ENCODE data around the gene FRMPD4. TPM values are rescaled to one million over a fixed set of nuclear protein-coding genes. Genes with fewer than 3 reads are reported as not detected.
A peak's percentile ranks its signal among the peaks of the same experiment; 100 is the strongest.

The FRMPD4 gene
- polyA plus RNA-seq, 2 of the 4 experiments (the other 2 are of a cell fraction), result 0.08 to 0.28 TPM

- H3K4me3 ChIP-seq, result no peak overlapping the region
- CTCF ChIA-PET, result no interaction called here
- no peaks in the 10 kb centered on the region for H3K9me3 ChIP-seq
- POLR2A ChIA-PET, result no interaction called here
- H3K4me1 ChIP-seq, result no peaks in the 10 kb centered on the region
- 57% methylated on average over 4 of the region's 4 CpGs for WGBS (ENCODE audit: missing lambda C conversion rate)
- FAIRE-seq (peak; percentile 23), ATAC-seq (no peak), DNase-seq (ENCODE audit: low read depth in 1 of 2, low spot score in 1 of 2) (no peak)
- H3K4me2 ChIP-seq, result no peak overlapping the region
- TF ChIP-seq RAD21 (conservative IDR thresholded peaks at IDR 0.05 in 1 of 2, IDR thresholded peaks at IDR 0.05 in 1 of 2), result 0 out of 5 replicates have a peak, but pooled peaks of 1 of the 2 experiments have one; percentile 5
- no peak for TF ChIP-seq CEBPB (IDR thresholded peaks at IDR 0.05)
- no peak for TF ChIP-seq CBX8 (IDR thresholded peaks at IDR 0.05)
- TF ChIP-seq REST (IDR thresholded peaks at IDR 0.05), result no peak
- no peak for TF ChIP-seq JUNB (IDR thresholded peaks at IDR 0.05)
- H3K27ac ChIP-seq, result no peak overlapping the region
Observed at GRCh38 chrX:12768491-12768890, 630.2 kb downstream of the FRMPD4 start.

- 28% methylated on average over 5 of the region's 5 CpGs for whole genome bisulfite sequencing (ENCODE audit: missing lambda C conversion rate)
- no peaks in the 10 kb centered on the region for H3K9me3 ChIP-seq
- peak; percentile 59 to 83; a peak in 5 of 6 replicates for ATAC-seq
- H3K4me3 ChIP-seq, result no peak overlapping the region
- H3K4me1 ChIP-seq, result no peaks in the 10 kb centered on the region
- ChIA-PET CTCF (interaction anchor here (0.5 to 3.5 kb wide), 14 partner anchors 8 to 1240 kb away, joined by 3 to 29 read pairs (median 4); no protein-coding TSS in a partner anchor), POLR2A (no interaction called here)
- TF ChIP-seq ZSCAN20 (CRISPR knock-in tag; IDR thresholded peaks at IDR 0.05) (no peak), RAD21 (conservative IDR thresholded peaks at IDR 0.05 in 1 of 2, IDR thresholded peaks at IDR 0.05 in 1 of 2) (peak; percentile 24 to 30; a peak in 1 of 5 replicates), SREBF2 (IDR thresholded peaks at IDR 0.05) (no peak), ZNF302 (CRISPR knock-in tag; IDR thresholded peaks at IDR 0.05) (no peak), SMC3 (IDR thresholded peaks at IDR 0.05) (peak; percentile 31; the same call in 2 of the 3 replicates), CTCF (IDR thresholded peaks at IDR 0.05) (peak; percentile 54)
- peak in 1 of 2 experiments; percentile 32 for DNase-seq (ENCODE audit: low read depth in 1 of 2, low spot score in 1 of 2)
- no peak overlapping the region for H3K4me2 ChIP-seq
- peak; percentile 97 for FAIRE-seq
- no peak overlapping the region for H3K27ac ChIP-seq
Observed at GRCh38 chrX:12770440-12770839, 632.2 kb downstream of the FRMPD4 start.

- no peaks in the 10 kb centered on the region for H3K4me1 ChIP-seq
- DNase-seq (ENCODE audit: low read depth in 1 of 2, low spot score in 1 of 2) (peak; percentile 27 to 73), ATAC-seq (peak; percentile 97 to 99), FAIRE-seq (no peak)
- POLR2A ChIA-PET, result no interaction called here
- 0 out of 3 replicates have a peak overlapping the region, but pooled peaks have one; percentile 2 for H3K4me3 ChIP-seq
- no peaks in the 10 kb centered on the region for H3K9me3 ChIP-seq
- H3K27ac ChIP-seq, result no peak overlapping the region
- CTCF ChIA-PET, result interaction anchor here (0.6 to 3.5 kb wide), 11 partner anchors 10 to 1331 kb away, joined by 3 to 29 read pairs (median 3); no protein-coding TSS in a partner anchor
- peak overlapping the region; percentile 21; the same call in 2 of the 3 replicates for H3K4me2 ChIP-seq
- 51% methylated on average over 22 of the region's 22 CpGs for WGBS (ENCODE audit: missing lambda C conversion rate)
- TF ChIP-seq ZFP36 (IDR thresholded peaks at IDR 0.05; ENCODE audit: borderline replicate concordance, partially characterized antibody), result peak; percentile 7
- TF ChIP-seq CTCF (IDR thresholded peaks at IDR 0.05), result peak; percentile 70
- no peak for TF ChIP-seq CHD2 (IDR thresholded peaks at IDR 0.05; ENCODE audit: low read length, partially characterized antibody)
- no peak for TF ChIP-seq BCL3 (IDR thresholded peaks at IDR 0.05)
- no peak for TF ChIP-seq JUN (IDR thresholded peaks at IDR 0.05)
- TF ChIP-seq HOXB13 (CRISPR knock-in tag; IDR thresholded peaks at IDR 0.05; ENCODE audit: low read depth), result no peak
- no peak for TF ChIP-seq NR3C1 (IDR thresholded peaks at IDR 0.05)
- TF ChIP-seq RAD21 (conservative IDR thresholded peaks at IDR 0.05 in 1 of 2, IDR thresholded peaks at IDR 0.05 in 1 of 2), result peak in 1 of 2 experiments; percentile 39; a peak in 2 of 5 replicates
- TF ChIP-seq SMC3 (IDR thresholded peaks at IDR 0.05), result peak; percentile 17; the same call in 1 of the 3 replicates
- TF ChIP-seq HOXA7 (CRISPR knock-in tag; IDR thresholded peaks at IDR 0.05), result no peak
Observed at GRCh38 chrX:12771445-12772069, 633.3 kb downstream of the FRMPD4 start.

All from A549 (cell line).